ENCODE measurements around the gene HOXC9.

Gene HOXC9

GRCh38 chr12:53963434-53964314, 36.3 kb upstream of the HOXC9 start:
- no peak for DNase-seq

- no peak for DNase-seq
These were observed 35.6 kb upstream of the HOXC9 start for GRCh38 chr12:53964315-53964713.

- no peak for DNase-seq
These were observed 34.5 kb upstream of the HOXC9 start for GRCh38 chr12:53965281-53966084.

- no peak for DNase-seq
These were observed 33.9 kb upstream of the HOXC9 start for GRCh38 chr12:53966085-53966384.

- no peak for DNase-seq
These were observed 33.4 kb upstream of the HOXC9 start for GRCh38 chr12:53966385-53967133.

- no peak for DNase-seq
These were observed 32.5 kb upstream of the HOXC9 start for GRCh38 chr12:53967421-53967925.

- no peak for DNase-seq
These were observed 31.5 kb upstream of the HOXC9 start for GRCh38 chr12:53968214-53969127.

- DNase-seq, result no peak
These were observed 30.2 kb upstream of the HOXC9 start for GRCh38 chr12:53969588-53970259.

- DNase-seq, result no peak
These were observed 29.5 kb upstream of the HOXC9 start for GRCh38 chr12:53970451-53970850.

- no peak for DNase-seq
These were observed 28.8 kb upstream of the HOXC9 start for GRCh38 chr12:53971129-53971528.

- DNase-seq, result no peak
These were observed 28.3 kb upstream of the HOXC9 start for GRCh38 chr12:53971686-53972085.

- DNase-seq, result no peak
These were observed 27.7 kb upstream of the HOXC9 start for GRCh38 chr12:53972152-53972702.

GRCh38 chr12:53972722-53973235, 27.2 kb upstream of the HOXC9 start, which contains the start of gene HOXC11:
Gene HOXC11, plus strand, starts transcription at chr12:53973126. Its CDS starts 116 bp downstream, at chr12:53973242.
- no peak for DNase-seq

- no peak for DNase-seq
These were observed 26.5 kb upstream of the HOXC9 start for GRCh38 chr12:53973236-53974042.

- no peak for DNase-seq
These were observed 25.6 kb upstream of the HOXC9 start, which contains the start of gene HOTAIR for GRCh38 chr12:53974084-53975063. Gene HOTAIR, minus strand, starts transcription at chr12:53974954.

- no peak for DNase-seq
These were observed 24.9 kb upstream of the HOXC9 start for GRCh38 chr12:53975064-53975471.

- DNase-seq, result no peak
These were observed 24.3 kb upstream of the HOXC9 start for GRCh38 chr12:53975479-53976152.
